GM12878 (cell line): ENCODE measurements around the gene DAB2. TPM values are rescaled to one million over a fixed set of nuclear protein-coding genes. Genes with fewer than 3 reads are reported as not detected.

Experiments
- CBX3 ChIP-seq: fragments of 200-600 bp; sonication (generic); IDR thresholded peaks from 2 replicates; pipeline ENCODE4 v1.6.1; 2016; ENCODE audit warnings: low read depth, borderline replicate concordance
- DPF2 ChIP-seq: fragments of 450-650 bp; IDR thresholded peaks from 2 replicates; pipeline ENCODE4 v1.6.1; 2017; ENCODE audit warnings: mild to moderate bottlenecking
- IRF4 ChIP-seq: IDR thresholded peaks from 2 replicates; pipeline ENCODE4 v1.6.1; 2011; ENCODE audit warnings: low read depth, low read length
- NR2C1 ChIP-seq: fragments of 450-650 bp; IDR thresholded peaks from 2 replicates; pipeline ENCODE4 v1.6.1; 2017; ENCODE audit warnings: antibody characterized with exemption, mild to moderate bottlenecking, moderate library complexity
- PAX8 ChIP-seq: fragments of 450-650 bp; IDR thresholded peaks from 2 replicates; pipeline ENCODE4 v1.6.1; 2017; ENCODE audit warnings: mild to moderate bottlenecking, moderate library complexity
- SMARCA5 ChIP-seq: fragments of 450-650 bp; IDR thresholded peaks from 2 replicates; pipeline ENCODE4 v1.6.1; 2017; ENCODE audit warnings: mild to moderate bottlenecking
- SMC3 ChIP-seq: IDR thresholded peaks from 2 replicates; pipeline ENCODE4 v1.6.1; 2011; ENCODE audit warnings: low read length, improper control_type of control experiment, borderline replicate concordance
- SPI1 ChIP-seq: IDR thresholded peaks from 2 replicates; pipeline ENCODE4 v1.6.1; 2011; ENCODE audit warnings: low read depth, mild to moderate bottlenecking, low read length, moderate library complexity, borderline replicate concordance; ENCODE audit not compliant: insufficient read depth
- ZSCAN29 ChIP-seq: fragments of 450-650 bp; IDR thresholded peaks from 2 replicates; pipeline ENCODE4 v1.6.1; 2017; ENCODE audit warnings: mild to moderate bottlenecking, moderate library complexity
- polyA plus RNA-seq, 11 experiments: library from polyadenylated mRNA; depleted of rRNA in 4 of 11; unstranded in 6 of 11; stranded (reverse) in 5 of 11; fragments of >200 nt; fragmentation: Nextera tagmentation in 4 of 11; fragmentation: Illumina TruSeq in 1 of 11; extraction: Ambion mirVana in 4 of 11; extraction: Trizol in 1 of 11; gene quantifications; 1 replicate in 1 of 11; 2 replicates in 10 of 11; pipeline versions ENCODE4 v1.2.1 to v1.2.3, GENCODE V29; 2011 to 2016; ENCODE audit warnings: inconsistent platforms in 2 of 11, missing spikeins in 2 of 11, low read depth in 1 of 11
- total RNA-seq, 4 experiments: library from RNA; depleted of rRNA in 3 of 4; stranded (reverse); fragments of >200 nt in 3 of 4; fragmentation: Illumina TruSeq in 1 of 4; extraction: Trizol in 1 of 4; gene quantifications; 2 replicates each; pipeline versions ENCODE4 v1.2.1 to v1.2.3, GENCODE V29; 2013 to 2021
- TF ChIP-seq, protein P1 (sequence below): IDR thresholded peaks from 2 replicates; pipeline ENCODE4 v1.6.1; 2012; ENCODE audit warnings: improper control_type of control experiment, low read depth, low read length; ENCODE audit not compliant: insufficient replicate concordance
- TF ChIP-seq, protein P2 (sequence below): fragments of 450-650 bp; conservative IDR thresholded peaks from 2 replicates; pipeline ENCODE4 v1.6.1; 2017; ENCODE audit warnings: mild to moderate bottlenecking, moderate library complexity

Gene DAB2
- total and polyA plus RNA-seq, 10 of the 15 experiments (the other 5 are each of a cell fraction or from before 2014, with no cell fraction given) = 0.05 to 0.23 (median 0.11) TPM; not detected in 7

DNA sequence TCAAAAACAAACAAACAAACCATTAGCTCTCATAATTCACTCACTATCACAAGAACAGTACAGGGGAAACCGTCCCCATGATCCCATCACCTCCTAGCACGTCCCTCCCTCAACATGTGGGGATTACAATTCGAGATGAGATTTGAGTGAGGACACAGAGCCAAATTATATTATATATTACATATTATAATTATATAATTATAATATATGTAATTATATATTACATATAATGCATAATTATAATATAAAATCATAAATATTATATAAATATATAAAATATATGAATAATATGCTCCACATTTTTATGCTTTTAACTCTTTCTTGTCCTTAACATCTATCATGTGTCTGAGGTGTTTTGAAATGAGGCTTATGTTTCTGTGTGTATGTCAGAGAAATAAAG, 57.1 kb downstream of the DAB2 start (continued):
- TF ChIP-seq, protein P1, sequence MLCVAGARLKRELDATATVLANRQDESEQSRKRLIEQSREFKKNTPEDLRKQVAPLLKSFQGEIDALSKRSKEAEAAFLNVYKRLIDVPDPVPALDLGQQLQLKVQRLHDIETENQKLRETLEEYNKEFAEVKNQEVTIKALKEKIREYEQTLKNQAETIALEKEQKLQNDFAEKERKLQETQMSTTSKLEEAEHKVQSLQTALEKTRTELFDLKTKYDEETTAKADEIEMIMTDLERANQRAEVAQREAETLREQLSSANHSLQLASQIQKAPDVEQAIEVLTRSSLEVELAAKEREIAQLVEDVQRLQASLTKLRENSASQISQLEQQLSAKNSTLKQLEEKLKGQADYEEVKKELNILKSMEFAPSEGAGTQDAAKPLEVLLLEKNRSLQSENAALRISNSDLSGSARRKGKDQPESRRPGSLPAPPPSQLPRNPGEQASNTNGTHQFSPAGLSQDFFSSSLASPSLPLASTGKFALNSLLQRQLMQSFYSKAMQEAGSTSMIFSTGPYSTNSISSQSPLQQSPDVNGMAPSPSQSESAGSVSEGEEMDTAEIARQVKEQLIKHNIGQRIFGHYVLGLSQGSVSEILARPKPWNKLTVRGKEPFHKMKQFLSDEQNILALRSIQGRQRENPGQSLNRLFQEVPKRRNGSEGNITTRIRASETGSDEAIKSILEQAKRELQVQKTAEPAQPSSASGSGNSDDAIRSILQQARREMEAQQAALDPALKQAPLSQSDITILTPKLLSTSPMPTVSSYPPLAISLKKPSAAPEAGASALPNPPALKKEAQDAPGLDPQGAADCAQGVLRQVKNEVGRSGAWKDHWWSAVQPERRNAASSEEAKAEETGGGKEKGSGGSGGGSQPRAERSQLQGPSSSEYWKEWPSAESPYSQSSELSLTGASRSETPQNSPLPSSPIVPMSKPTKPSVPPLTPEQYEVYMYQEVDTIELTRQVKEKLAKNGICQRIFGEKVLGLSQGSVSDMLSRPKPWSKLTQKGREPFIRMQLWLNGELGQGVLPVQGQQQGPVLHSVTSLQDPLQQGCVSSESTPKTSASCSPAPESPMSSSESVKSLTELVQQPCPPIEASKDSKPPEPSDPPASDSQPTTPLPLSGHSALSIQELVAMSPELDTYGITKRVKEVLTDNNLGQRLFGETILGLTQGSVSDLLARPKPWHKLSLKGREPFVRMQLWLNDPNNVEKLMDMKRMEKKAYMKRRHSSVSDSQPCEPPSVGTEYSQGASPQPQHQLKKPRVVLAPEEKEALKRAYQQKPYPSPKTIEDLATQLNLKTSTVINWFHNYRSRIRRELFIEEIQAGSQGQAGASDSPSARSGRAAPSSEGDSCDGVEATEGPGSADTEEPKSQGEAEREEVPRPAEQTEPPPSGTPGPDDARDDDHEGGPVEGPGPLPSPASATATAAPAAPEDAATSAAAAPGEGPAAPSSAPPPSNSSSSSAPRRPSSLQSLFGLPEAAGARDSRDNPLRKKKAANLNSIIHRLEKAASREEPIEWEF = no peak
- TF ChIP-seq CBX3 (no peak), ZSCAN29 (no peak), SPI1 (no peak), NR2C1 (no peak), SMARCA5 (no peak), PAX8 (no peak), SMC3 (no peak), DPF2 (no peak), IRF4 (no peak)
- TF ChIP-seq, protein P2, sequence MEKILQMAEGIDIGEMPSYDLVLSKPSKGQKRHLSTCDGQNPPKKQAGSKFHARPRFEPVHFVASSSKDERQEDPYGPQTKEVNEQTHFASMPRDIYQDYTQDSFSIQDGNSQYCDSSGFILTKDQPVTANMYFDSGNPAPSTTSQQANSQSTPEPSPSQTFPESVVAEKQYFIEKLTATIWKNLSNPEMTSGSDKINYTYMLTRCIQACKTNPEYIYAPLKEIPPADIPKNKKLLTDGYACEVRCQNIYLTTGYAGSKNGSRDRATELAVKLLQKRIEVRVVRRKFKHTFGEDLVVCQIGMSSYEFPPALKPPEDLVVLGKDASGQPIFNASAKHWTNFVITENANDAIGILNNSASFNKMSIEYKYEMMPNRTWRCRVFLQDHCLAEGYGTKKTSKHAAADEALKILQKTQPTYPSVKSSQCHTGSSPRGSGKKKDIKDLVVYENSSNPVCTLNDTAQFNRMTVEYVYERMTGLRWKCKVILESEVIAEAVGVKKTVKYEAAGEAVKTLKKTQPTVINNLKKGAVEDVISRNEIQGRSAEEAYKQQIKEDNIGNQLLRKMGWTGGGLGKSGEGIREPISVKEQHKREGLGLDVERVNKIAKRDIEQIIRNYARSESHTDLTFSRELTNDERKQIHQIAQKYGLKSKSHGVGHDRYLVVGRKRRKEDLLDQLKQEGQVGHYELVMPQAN = no peak
